ENCODE data around the gene SLC14A1. TPM values are rescaled to one million over a fixed set of nuclear protein-coding genes. Genes with fewer than 3 reads are reported as not detected.

Gene SLC14A1
- total and polyA plus RNA-seq, 8 donors, result 0.20 to 4.2 (median 3.1) TPM; not detected in 3

DNA sequence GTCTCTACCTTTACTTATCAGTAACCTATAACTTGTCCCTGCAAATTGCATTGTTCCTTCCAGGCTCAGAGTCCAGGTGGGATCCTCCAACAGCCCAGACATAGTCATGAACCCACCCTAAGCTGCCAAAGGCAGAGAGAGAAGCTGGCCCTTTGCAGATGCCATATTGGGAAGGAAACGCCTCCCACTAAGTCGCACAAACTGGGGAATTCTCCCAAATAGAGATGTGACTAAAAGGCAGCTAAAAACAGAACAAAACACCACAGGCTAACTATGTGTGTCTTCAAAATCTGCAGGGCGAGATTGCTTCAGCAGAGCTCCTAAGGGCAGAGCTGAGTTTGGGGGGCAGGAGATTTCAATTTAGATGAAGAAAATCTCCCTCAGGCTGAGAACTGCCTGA, 63.0 kb downstream of the SLC14A1 start:
- no peaks in the 10 kb centered on the region for H3K27me3 ChIP-seq
- H3K27ac ChIP-seq, result no peak overlapping the region
- DNase-seq, result no peak
- intact Hi-C loops (cut with DNase I; ENCODE audit: low total_unique reads), result no loop called here
- TF ChIP-seq POLR2A (IDR thresholded peaks at IDR 0.05) (no peak), EP300 (IDR thresholded peaks at IDR 0.05) (no peak), POLR2AphosphoS5 (IDR thresholded peaks at IDR 0.05) (no peak)
- TF ChIP-seq, protein P1, sequence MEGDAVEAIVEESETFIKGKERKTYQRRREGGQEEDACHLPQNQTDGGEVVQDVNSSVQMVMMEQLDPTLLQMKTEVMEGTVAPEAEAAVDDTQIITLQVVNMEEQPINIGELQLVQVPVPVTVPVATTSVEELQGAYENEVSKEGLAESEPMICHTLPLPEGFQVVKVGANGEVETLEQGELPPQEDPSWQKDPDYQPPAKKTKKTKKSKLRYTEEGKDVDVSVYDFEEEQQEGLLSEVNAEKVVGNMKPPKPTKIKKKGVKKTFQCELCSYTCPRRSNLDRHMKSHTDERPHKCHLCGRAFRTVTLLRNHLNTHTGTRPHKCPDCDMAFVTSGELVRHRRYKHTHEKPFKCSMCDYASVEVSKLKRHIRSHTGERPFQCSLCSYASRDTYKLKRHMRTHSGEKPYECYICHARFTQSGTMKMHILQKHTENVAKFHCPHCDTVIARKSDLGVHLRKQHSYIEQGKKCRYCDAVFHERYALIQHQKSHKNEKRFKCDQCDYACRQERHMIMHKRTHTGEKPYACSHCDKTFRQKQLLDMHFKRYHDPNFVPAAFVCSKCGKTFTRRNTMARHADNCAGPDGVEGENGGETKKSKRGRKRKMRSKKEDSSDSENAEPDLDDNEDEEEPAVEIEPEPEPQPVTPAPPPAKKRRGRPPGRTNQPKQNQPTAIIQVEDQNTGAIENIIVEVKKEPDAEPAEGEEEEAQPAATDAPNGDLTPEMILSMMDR (IDR thresholded peaks at IDR 0.05), result no peak
- WGBS, 5 donors, result 89 to 97% (median 91%) methylated on average over 3 of the region's 3 CpGs
- no peaks in the 10 kb centered on the region for H3K4me1 ChIP-seq
- H3K36me3 ChIP-seq, result no peaks in the 10 kb centered on the region
- no peaks in the 10 kb centered on the region for H3K9me3 ChIP-seq
- no peak overlapping the region for H3K4me3 ChIP-seq

DNA sequence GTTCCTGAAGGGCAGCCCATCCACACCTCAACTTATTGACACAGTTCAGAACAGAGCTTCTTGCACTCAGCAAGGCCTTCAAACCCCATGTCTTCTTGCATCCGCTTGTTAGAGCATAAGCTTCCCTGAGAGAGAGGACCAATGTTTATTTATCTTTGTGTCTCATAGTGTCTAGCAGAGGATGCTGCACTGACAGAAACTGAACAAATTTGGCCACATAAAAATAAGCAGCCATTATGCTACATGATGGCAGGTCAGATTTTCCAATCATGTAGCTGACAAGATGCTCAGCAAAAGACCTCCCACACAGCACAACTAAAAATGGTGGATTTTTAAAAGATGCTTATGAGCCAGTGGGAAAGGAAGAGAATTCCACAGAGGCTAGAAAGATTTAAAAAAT, 63.4 kb downstream of the SLC14A1 start:
- Histone ChIP-seq H3K27ac (no peak overlapping the region), H3K9me3 (peaks cover 0 to under 1% (median 0%) of the 10 kb centered on the region in 4 donors), H3K36me3 (no peaks in the 10 kb centered on the region), H3K4me1 (no peaks in the 10 kb centered on the region), H3K4me3 (no peak overlapping the region), H3K27me3 (no peaks in the 10 kb centered on the region)
- no peak for DNase-seq
- TF ChIP-seq, protein P1 (IDR thresholded peaks at IDR 0.05), result no peak
- TF ChIP-seq EP300 (IDR thresholded peaks at IDR 0.05) (no peak), POLR2AphosphoS5 (IDR thresholded peaks at IDR 0.05) (no peak), POLR2A (IDR thresholded peaks at IDR 0.05) (no peak)
- intact Hi-C loops (cut with DNase I; ENCODE audit: low total_unique reads), result no loop called here
- WGBS, 5 donors, result 73 to 96% (median 89%) methylated on average over 1 of the region's 1 CpG

DNA sequence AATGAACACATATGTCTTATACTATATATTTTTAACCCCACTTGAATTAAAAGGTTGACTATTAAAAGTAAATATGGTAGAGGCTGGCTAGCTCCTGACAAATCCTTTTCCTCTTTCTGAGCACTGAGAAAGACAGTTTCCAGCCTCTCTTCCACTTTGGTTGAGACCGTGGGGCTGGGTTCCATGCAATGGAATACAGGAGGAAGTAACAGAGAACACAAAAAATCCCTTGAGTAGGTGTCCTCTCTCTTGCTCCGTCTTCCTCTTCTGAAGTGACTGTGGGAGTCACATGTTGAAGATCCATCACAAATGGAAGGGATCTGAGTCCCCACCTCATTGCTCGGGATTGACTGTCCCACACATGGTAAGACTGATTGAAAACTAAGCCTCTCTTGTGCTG, 64.9 kb downstream of the SLC14A1 start:
- Histone ChIP-seq H3K36me3 (no peaks in the 10 kb centered on the region), H3K4me3 (no peak overlapping the region), H3K4me1 (no peaks in the 10 kb centered on the region), H3K27ac (no peak overlapping the region), H3K9me3 (peaks cover 0 to 6% (median 0%) of the 10 kb centered on the region in 4 donors), H3K27me3 (no peaks in the 10 kb centered on the region)
- intact Hi-C loops (cut with DNase I; ENCODE audit: low total_unique reads), result no loop called here
- TF ChIP-seq EP300 (IDR thresholded peaks at IDR 0.05) (no peak), POLR2AphosphoS5 (IDR thresholded peaks at IDR 0.05) (no peak), POLR2A (IDR thresholded peaks at IDR 0.05) (no peak)
- TF ChIP-seq, protein P1 (IDR thresholded peaks at IDR 0.05), result no peak
- 88 to 96% (median 94%) methylated on average over 3 of the region's 3 CpGs for WGBS, 5 donors
- no peak for DNase-seq

DNA sequence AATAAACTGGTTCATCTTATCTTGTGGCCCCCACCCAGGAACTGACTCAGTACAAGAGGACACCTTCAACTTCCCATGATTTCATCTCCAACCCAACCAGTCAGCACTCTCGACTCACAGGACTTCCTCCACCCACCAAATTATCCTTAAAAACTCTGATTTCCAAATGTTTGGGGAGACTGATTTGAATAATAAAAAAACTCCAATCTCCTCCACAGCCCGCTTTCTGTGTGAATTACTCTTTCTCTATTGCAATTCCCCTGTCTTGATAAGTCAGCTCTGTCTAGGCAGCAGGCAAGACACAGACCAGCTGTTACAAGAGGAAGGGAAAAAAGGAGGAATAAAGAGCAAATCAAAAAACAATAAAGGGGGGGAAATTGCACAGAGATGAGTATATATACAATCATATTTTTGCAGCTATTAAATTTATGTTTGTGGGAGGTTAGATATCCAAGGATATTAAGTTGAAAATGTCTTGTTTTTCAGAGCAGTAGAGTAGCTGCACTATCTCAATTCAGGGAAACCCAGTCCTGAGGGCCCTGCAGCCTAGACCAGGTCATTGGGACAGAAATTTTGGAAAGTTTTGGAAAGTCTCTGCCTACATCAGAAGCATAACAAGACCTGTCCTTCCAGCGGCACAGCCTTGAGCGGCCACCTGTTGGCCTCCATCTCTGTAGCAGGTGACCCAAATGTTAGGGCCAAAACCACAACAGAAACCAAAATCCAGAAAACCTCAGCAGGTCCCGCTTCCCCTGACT, 68.7 kb downstream of the SLC14A1 start:
- no peaks in the 10 kb centered on the region for H3K27me3 ChIP-seq
- TF ChIP-seq, protein P1 (IDR thresholded peaks at IDR 0.05), result no peak
- TF ChIP-seq POLR2AphosphoS5 (IDR thresholded peaks at IDR 0.05) (no peak), POLR2A (IDR thresholded peaks at IDR 0.05) (no peak)
- peaks cover 0 to 6% (median 0%) of the 10 kb centered on the region in 4 donors for H3K9me3 ChIP-seq
- H3K27ac ChIP-seq, result no peak overlapping the region
- no peaks in the 10 kb centered on the region for H3K4me1 ChIP-seq
- no peak for DNase-seq
- no peak overlapping the region for H3K4me3 ChIP-seq
- 85 to 93% (median 89%) methylated on average over 5 of the region's 5 CpGs for WGBS, 5 donors
- intact Hi-C loops (cut with DNase I; ENCODE audit: low total_unique reads), result no loop called here
- no peaks in the 10 kb centered on the region for H3K36me3 ChIP-seq

Measured in stomach (tissue), 9 donors.